SK-N-SH treated with all-trans-retinoic acid at 6 μM for 48 hours (cell line): ENCODE measurements around the gene CALHM6.

Source experiments
- ATAC-seq: fragments of 200-7000 bp; cut with Tn5 transposase; 3 replicates; pipeline ENCODE4 v1.9.1; 2020; ENCODE audit warnings: mild to moderate bottlenecking, moderate library complexity
- BACH2 ChIP-seq: fragments of 250-450 bp; sonication (Bioruptor Pico); IDR thresholded peaks from 2 replicates; pipeline ENCODE4 v1.9.0; 2021; ENCODE audit warnings: mild to moderate bottlenecking, borderline replicate concordance
- CREB5 ChIP-seq: fragments of 250-450 bp; sonication (Bioruptor Pico); IDR thresholded peaks from 2 replicates; pipeline ENCODE4 v1.5.1; 2020; ENCODE audit warnings: low read depth, mild to moderate bottlenecking, moderate library complexity
- ESRRG ChIP-seq: fragments of 250-450 bp; sonication (Bioruptor Pico); IDR thresholded peaks from 2 replicates; pipeline ENCODE4 v1.6.1; 2021; ENCODE audit warnings: mild to moderate bottlenecking
- GLIS3 ChIP-seq: fragments of 250-450 bp; sonication (Bioruptor Pico); IDR thresholded peaks from 2 replicates; pipeline ENCODE4 v1.5.0; 2020; ENCODE audit warnings: mild to moderate bottlenecking, moderate library complexity
- ISL1 ChIP-seq: fragments of 250-450 bp; sonication (Bioruptor Pico); IDR thresholded peaks from 2 replicates; pipeline ENCODE4 v2.1.2; 2022; ENCODE audit warnings: mild to moderate bottlenecking, moderate library complexity
- OSR1 ChIP-seq: fragments of 250-450 bp; sonication (Bioruptor Pico); IDR thresholded peaks from 2 replicates; pipeline ENCODE4 v1.8.0; 2022; ENCODE audit warnings: moderate library complexity, mild to moderate bottlenecking, inconsistent platforms
- PATZ1 ChIP-seq: fragments of 250-450 bp; sonication (Bioruptor Pico); IDR thresholded peaks from 2 replicates; pipeline ENCODE4 v1.8.0; 2020; ENCODE audit warnings: mild to moderate bottlenecking, moderate library complexity, borderline replicate concordance
- POU6F1 ChIP-seq: fragments of 250-450 bp; sonication (Bioruptor Pico); IDR thresholded peaks from 2 replicates; pipeline ENCODE4 v1.8.0; 2021; ENCODE audit warnings: low read depth, mild to moderate bottlenecking, moderate library complexity, borderline replicate concordance
- PPARA ChIP-seq: fragments of 250-450 bp; sonication (Bioruptor Pico); IDR thresholded peaks from 2 replicates; pipeline ENCODE4 v1.5.0; 2020; ENCODE audit warnings: mild to moderate bottlenecking, borderline replicate concordance
- RARB ChIP-seq: fragments of 250-450 bp; sonication (Bioruptor Pico); IDR thresholded peaks from 2 replicates; pipeline ENCODE4 v1.8.0; 2021; ENCODE audit warnings: mild to moderate bottlenecking, moderate library complexity
- TCF4 ChIP-seq: fragments of 250-450 bp; sonication (Bioruptor Pico); IDR thresholded peaks from 2 replicates; pipeline ENCODE4 v1.8.0; 2021; ENCODE audit warnings: mild to moderate bottlenecking, moderate library complexity, borderline replicate concordance
- TOX ChIP-seq: fragments of 250-450 bp; sonication (Bioruptor Pico); IDR thresholded peaks from 2 replicates; pipeline ENCODE4 v1.8.0; 2021; ENCODE audit warnings: mild to moderate bottlenecking, moderate library complexity, borderline replicate concordance
- TSHZ2 ChIP-seq: fragments of 250-450 bp; sonication (Bioruptor Pico); IDR thresholded peaks from 2 replicates; pipeline ENCODE4 v1.5.0; 2020; ENCODE audit warnings: mild to moderate bottlenecking, moderate library complexity
- ZC3H10 ChIP-seq: fragments of 250-450 bp; sonication (Bioruptor Pico); IDR thresholded peaks from 2 replicates; pipeline ENCODE4 v1.5.1; 2021; ENCODE audit warnings: mild to moderate bottlenecking, moderate library complexity
- ZFP3 ChIP-seq: fragments of 250-450 bp; sonication (Bioruptor Pico); IDR thresholded peaks from 2 replicates; pipeline ENCODE4 v1.5.0; 2020; ENCODE audit warnings: mild to moderate bottlenecking, moderate library complexity
- ZFP30 ChIP-seq: fragments of 450-650 bp; formaldehyde crosslinking; IDR thresholded peaks from 2 replicates; pipeline ENCODE4 v1.5.0; 2022; ENCODE audit warnings: mild to moderate bottlenecking, moderate library complexity
- ZNF565 ChIP-seq: fragments of 450-650 bp; formaldehyde crosslinking; conservative IDR thresholded peaks from 2 replicates; pipeline ENCODE4 v1.5.0; 2020; ENCODE audit warnings: low read depth, mild to moderate bottlenecking, moderate library complexity
- ZNF70 ChIP-seq: fragments of 450-650 bp; formaldehyde crosslinking; IDR thresholded peaks from 2 replicates; pipeline ENCODE4 v1.5.0; 2020; ENCODE audit warnings: mild to moderate bottlenecking, moderate library complexity
- ZNF8 ChIP-seq: fragments of 450-650 bp; formaldehyde crosslinking; IDR thresholded peaks from 2 replicates; pipeline ENCODE4 v1.5.0; 2020; ENCODE audit warnings: mild to moderate bottlenecking, moderate library complexity

CALHM6 gene

GRCh38 chr6:116482780-116483179 is 21.6 kb downstream of the CALHM6 start:
- TF ChIP-seq ZNF8 (no peak), ISL1 (CRISPR knock-in tag) (no peak), BACH2 (CRISPR knock-in tag) (no peak), ZC3H10 (CRISPR knock-in tag) (no peak), ZNF565 (CRISPR knock-in tag) (no peak), GLIS3 (CRISPR knock-in tag) (no peak), PATZ1 (CRISPR knock-in tag) (no peak), ZFP3 (no peak), OSR1 (no peak)
- ATAC-seq: no peak

GRCh38 chr6:116483616-116484015 is 22.4 kb downstream of the CALHM6 start:
- TF ChIP-seq ZNF70 (no peak), TOX (CRISPR knock-in tag) (no peak), TSHZ2 (CRISPR knock-in tag) (no peak), ZFP3 (no peak), ZNF8 (no peak), TCF4 (no peak), RARB (CRISPR knock-in tag) (no peak), PPARA (CRISPR knock-in tag) (no peak), ESRRG (no peak), ZC3H10 (CRISPR knock-in tag) (no peak), POU6F1 (CRISPR knock-in tag) (no peak), GLIS3 (CRISPR knock-in tag) (no peak), CREB5 (CRISPR knock-in tag) (no peak)
- TF ChIP-seq, all 23 proteins: peak for 0
- no peak for ATAC-seq

GRCh38 chr6:116485559-116486184 is 24.5 kb downstream of the CALHM6 start:
- TF ChIP-seq ISL1 (CRISPR knock-in tag) (no peak), TCF4 (no peak), CREB5 (CRISPR knock-in tag) (no peak), ZNF565 (CRISPR knock-in tag) (no peak), ZFP30 (CRISPR knock-in tag) (no peak), RARB (CRISPR knock-in tag) (no peak)
- ATAC-seq: no peak
